ENCODE data around the gene SLC1A2.

SLC1A2 gene

DNA sequence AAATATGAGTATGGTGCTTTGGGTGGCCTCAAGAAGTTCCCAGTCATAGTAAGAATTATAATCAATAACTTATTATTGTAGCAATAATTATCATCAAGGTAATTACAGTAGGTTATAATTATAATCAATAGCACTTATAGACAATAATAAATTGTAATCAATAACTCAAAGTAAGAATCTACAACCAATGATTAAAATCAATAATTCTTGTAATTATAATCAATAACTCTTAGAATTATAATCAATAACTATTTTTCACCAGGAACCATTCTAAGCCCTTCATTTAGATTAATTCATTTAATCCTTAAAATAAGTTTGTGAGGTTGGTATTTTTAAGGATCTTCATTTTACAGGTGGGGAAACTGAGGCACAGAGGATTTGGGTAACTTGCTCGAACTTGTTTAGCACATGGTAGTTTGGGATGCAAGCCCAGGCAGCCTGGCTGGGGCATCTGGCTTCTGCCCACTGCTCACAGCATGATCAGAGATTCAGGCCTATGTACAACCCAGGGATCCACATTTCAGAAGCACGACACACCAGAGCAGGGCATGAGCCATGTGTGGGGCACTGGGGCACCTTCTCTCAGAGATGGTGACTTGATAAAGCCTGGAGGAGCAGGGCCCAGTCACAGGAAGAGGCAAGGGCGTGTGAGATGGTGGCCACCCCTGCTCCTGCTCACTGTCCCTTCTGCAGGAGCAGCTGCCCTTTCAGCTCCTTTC lies 46.6 kb downstream of the SLC1A2 start:
- DNase-seq (ENCODE audit: low spot score): no peak
- H3K27ac ChIP-seq: no peak overlapping the region
- TF ChIP-seq, protein P1, sequence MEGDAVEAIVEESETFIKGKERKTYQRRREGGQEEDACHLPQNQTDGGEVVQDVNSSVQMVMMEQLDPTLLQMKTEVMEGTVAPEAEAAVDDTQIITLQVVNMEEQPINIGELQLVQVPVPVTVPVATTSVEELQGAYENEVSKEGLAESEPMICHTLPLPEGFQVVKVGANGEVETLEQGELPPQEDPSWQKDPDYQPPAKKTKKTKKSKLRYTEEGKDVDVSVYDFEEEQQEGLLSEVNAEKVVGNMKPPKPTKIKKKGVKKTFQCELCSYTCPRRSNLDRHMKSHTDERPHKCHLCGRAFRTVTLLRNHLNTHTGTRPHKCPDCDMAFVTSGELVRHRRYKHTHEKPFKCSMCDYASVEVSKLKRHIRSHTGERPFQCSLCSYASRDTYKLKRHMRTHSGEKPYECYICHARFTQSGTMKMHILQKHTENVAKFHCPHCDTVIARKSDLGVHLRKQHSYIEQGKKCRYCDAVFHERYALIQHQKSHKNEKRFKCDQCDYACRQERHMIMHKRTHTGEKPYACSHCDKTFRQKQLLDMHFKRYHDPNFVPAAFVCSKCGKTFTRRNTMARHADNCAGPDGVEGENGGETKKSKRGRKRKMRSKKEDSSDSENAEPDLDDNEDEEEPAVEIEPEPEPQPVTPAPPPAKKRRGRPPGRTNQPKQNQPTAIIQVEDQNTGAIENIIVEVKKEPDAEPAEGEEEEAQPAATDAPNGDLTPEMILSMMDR (IDR thresholded peaks at IDR 0.05): no peak
- no peak overlapping the region for H3K4me3 ChIP-seq

DNA sequence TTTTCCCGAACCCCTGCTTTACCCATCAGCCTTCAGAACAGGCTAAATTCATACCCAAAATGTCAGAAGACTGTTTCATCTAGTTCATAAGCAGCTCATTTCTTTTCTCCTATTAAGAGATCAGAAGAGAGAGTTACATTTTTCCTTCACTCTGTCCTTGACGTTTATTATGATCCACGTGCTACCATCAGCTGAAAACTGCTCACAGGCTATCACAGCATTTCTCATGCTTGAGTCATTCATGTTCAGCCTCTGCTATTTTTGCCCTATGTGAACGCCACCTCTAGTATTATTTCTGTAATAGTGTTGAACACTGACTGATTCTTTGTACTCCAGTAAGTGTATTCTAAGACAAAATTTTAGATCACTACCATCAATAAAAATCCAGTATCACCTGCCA lies 51.9 kb downstream of the SLC1A2 start:
- TF ChIP-seq, protein P1 (IDR thresholded peaks at IDR 0.05): no peak
- peak overlapping the region; percentile 38 to 42 for H3K27ac ChIP-seq
- no peak for DNase-seq (ENCODE audit: low spot score)
- no peak overlapping the region for H3K4me3 ChIP-seq

DNA sequence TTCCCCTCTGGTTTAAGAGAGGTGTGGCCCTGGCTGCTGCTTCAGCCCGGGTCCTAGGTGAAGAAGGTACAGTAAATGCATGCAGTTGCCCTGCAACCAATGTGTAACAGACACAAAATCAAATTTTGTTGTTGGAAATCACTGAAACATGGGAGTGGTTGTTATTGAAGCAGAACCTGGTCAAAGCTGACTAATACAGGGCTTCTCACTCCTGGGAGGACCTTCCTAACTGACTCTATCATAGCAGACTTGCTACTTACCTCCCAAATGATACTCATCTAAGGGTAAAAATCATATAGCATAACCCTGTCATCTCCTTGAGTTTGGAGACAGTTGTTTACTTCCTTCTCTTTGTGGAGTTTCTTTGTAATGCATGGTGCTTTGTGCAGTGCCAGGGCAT lies 52.6 kb downstream of the SLC1A2 start:
- DNase-seq (ENCODE audit: low spot score): no peak
- TF ChIP-seq, protein P1 (IDR thresholded peaks at IDR 0.05): no peak
- Histone ChIP-seq H3K4me3 (no peak overlapping the region), H3K27ac (peak overlapping the region in 1 of 2 donors; percentile 42)

DNA sequence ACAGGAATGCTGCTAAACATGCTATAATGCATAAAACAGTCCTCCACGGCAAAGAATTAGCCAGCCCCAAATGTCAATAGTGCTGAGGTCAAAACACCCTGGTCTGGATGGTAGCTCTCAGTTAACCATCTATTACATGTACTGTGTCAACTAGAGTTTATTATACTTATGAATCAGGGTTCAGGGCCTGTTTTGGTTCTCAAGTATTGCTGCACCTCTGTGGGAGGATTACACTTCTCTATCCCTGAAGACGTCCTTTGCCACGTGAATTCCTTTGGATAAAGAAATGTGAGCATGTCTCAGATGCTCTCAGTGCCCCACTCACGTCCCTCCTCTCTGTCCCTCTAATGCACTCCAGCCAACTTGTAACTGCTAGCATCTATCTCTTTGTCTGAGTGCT lies 53.4 kb downstream of the SLC1A2 start:
- no peak overlapping the region for H3K27ac ChIP-seq
- DNase-seq (ENCODE audit: low spot score): no peak
- H3K4me3 ChIP-seq: no peak overlapping the region
- TF ChIP-seq, protein P1 (IDR thresholded peaks at IDR 0.05): no peak

DNA sequence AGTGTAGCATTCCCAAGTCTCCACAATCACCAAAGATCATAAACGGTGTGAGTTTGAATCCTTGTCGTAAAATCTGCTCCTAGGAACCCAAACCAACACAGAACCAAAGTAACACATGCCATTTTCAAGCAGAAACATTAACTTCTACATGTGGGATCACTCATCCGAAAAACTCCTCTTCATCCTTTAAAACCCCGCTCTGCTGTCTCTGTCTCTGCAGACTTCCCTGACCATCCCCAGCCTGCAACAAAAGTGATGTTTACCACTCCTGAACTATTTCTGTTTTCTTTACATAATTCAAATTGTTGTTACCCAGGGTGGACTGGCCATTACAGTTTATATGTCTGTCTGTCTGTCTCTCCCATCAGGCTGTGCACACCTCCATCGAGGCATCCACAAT lies 54.0 kb downstream of the SLC1A2 start:
- TF ChIP-seq, protein P1 (IDR thresholded peaks at IDR 0.05): no peak
- H3K27ac ChIP-seq: peak overlapping the region in 1 of 2 donors; percentile 82
- DNase-seq (ENCODE audit: low spot score): no peak
- no peak overlapping the region for H3K4me3 ChIP-seq

DNA sequence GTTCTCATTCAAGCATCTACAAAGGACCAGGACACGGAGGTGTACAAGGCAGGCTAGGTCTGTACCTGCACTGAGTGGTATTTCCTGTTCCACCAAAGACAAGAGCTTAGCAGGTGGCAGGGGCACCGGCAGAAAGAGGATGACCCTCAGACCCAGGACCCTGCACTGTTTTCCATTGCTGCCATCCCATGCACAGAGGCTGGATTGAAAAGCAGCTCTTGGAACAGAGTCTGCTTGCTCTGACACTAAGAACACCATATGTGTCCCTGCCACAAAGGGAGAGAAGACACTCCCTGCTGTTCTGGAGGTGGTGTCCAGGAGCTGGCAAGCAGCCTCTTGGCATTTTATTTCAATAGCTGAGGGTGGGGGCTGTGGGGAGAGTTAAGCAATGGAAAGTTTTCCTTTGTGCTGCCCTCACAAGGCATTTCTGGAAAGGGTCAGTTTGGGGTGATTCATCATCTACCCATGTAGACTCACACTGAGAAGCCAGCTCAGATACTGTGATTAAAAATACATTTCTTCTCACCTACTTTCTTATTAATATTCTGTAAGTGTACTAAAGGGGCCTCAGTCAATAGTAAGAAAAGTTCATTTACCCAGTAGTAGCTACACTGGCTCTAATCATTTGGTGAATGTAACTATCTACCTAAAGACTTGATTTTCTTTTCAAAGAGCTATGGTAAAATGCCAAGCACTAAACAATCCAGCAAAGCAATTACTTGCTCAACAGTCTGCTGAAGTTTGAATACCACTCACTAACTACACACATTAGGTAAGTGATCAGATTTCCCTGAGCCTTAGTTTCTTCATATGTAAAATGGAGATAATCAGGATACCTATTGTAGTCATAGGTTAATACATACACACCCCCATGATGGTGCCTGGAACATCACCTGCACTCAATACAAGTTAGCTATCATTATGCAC lies 55.2 kb downstream of the SLC1A2 start:
- Histone ChIP-seq H3K27ac (peak overlapping the region; percentile 68 to 82), H3K4me3 (peak overlapping the region; percentile 22)
- peak; percentile 83 for DNase-seq (ENCODE audit: low spot score)
- TF ChIP-seq, protein P1 (IDR thresholded peaks at IDR 0.05): no peak

Measured in coronary artery (tissue), 2 donors.